ENCODE results near the gene RNF215. TPM values are rescaled to one million over a fixed set of nuclear protein-coding genes. Genes with fewer than 3 reads are reported as not detected.
A peak's percentile ranks its signal among the peaks of the same experiment; 100 is the strongest.

The RNF215 gene
- total and polyA plus RNA-seq, 2 of the 13 experiments (the other 11 are each of a cell fraction or from before 2014, with no cell fraction given): 5.3 to 6.1 TPM

DNA sequence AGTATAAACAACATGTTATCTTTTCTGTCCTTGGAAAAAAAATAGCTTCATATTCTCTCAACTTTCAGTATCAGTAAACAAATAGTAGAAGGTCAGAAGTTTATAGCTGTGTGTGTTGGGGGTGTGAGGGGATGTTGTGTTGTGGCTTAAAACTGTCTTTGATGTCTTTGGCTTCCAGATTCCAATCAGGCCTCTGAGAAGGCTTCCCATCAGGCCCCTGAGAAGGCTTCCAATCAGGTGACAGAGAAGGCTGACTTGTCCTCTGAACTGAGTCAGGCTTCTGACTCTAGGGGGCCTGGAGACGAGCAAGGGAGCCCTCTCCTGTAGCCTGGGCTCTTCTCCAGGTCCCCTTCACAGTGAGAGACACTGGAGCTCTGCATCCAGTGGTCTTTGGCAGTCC, 47.6 kb upstream of the RNF215 start (continued):
- TF ChIP-seq, protein P1, sequence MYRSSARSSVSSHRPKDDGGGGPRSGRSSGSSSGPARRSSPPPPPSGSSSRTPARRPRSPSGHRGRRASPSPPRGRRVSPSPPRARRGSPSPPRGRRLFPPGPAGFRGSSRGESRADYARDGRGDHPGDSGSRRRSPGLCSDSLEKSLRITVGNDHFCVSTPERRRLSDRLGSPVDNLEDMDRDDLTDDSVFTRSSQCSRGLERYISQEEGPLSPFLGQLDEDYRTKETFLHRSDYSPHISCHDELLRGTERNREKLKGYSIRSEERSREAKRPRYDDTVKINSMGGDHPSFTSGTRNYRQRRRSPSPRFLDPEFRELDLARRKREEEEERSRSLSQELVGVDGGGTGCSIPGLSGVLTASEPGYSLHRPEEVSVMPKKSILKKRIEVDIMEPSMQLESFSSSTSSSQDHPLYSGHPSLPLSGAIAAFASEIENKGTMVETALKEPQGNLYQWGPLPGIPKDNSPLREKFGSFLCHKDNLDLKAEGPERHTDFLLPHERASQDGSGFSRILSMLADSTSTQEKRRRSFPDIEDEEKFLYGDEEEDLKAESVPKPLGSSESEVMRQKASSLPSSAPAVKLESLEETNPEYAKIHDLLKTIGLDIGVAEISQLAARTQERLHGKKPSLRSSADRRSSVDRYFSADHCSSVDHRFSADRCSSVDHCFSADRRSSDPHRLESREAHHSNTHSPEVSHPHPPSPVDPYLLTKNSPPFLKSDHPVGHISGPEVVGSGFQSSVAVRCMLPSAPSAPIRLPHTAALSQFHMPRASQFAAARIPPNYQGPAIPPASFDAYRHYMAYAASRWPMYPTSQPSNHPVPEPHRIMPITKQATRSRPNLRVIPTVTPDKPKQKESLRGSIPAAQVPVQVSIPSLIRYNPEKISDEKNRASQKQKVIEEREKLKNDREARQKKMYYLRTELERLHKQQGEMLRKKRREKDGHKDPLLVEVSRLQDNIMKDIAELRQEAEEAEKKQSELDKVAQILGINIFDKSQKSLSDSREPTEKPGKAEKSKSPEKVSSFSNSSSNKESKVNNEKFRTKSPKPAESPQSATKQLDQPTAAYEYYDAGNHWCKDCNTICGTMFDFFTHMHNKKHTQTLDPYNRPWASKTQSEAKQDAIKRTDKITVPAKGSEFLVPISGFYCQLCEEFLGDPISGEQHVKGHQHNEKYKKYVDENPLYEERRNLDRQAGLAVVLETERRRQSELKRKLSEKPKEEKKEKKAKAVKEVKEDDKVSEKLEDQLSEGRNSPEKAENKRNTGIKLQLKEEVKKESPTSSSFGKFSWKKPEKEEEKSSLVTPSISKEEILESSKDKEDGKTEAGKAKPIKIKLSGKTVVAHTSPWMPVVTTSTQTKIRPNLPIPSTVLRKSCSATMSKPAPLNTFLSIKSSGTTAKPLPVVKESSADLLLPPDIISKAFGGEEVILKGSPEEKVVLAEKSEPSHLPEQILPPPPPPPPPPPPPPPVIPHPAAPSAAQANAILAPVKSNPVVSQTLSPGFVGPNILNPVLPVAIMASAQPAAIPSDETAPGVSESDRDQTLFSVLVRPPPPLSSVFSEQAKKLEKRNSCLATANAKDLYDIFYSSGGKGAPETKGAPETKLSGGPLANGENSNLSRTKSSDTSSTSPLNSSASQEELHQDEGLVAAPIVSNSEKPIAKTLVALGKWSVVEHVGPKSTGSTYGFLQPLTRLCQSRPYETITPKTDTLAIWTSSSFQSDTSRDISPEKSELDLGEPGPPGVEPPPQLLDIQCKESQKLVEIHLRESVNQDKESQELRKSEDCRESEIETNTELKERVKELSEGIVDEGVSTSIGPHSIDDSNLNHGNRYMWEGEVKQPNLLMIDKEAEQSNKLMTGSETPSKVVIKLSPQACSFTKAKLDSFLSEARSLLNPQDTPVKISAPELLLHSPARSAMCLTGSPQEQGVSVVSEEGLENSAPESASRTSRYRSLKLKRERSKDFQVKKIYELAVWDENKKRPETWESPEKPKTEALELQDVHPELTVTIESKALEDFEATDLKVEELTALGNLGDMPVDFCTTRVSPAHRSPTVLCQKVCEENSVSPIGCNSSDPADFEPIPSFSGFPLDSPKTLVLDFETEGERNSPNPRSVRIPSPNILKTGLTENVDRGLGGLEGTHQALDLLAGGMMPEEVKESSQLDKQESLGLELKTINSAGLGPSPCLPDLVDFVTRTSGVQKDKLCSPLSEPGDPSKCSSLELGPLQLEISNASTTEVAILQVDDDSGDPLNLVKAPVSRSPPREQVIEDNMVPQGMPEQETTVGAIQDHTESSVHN (CRISPR knock-in tag; IDR thresholded peaks at IDR 0.05): no peak
- TF ChIP-seq, protein P2, sequence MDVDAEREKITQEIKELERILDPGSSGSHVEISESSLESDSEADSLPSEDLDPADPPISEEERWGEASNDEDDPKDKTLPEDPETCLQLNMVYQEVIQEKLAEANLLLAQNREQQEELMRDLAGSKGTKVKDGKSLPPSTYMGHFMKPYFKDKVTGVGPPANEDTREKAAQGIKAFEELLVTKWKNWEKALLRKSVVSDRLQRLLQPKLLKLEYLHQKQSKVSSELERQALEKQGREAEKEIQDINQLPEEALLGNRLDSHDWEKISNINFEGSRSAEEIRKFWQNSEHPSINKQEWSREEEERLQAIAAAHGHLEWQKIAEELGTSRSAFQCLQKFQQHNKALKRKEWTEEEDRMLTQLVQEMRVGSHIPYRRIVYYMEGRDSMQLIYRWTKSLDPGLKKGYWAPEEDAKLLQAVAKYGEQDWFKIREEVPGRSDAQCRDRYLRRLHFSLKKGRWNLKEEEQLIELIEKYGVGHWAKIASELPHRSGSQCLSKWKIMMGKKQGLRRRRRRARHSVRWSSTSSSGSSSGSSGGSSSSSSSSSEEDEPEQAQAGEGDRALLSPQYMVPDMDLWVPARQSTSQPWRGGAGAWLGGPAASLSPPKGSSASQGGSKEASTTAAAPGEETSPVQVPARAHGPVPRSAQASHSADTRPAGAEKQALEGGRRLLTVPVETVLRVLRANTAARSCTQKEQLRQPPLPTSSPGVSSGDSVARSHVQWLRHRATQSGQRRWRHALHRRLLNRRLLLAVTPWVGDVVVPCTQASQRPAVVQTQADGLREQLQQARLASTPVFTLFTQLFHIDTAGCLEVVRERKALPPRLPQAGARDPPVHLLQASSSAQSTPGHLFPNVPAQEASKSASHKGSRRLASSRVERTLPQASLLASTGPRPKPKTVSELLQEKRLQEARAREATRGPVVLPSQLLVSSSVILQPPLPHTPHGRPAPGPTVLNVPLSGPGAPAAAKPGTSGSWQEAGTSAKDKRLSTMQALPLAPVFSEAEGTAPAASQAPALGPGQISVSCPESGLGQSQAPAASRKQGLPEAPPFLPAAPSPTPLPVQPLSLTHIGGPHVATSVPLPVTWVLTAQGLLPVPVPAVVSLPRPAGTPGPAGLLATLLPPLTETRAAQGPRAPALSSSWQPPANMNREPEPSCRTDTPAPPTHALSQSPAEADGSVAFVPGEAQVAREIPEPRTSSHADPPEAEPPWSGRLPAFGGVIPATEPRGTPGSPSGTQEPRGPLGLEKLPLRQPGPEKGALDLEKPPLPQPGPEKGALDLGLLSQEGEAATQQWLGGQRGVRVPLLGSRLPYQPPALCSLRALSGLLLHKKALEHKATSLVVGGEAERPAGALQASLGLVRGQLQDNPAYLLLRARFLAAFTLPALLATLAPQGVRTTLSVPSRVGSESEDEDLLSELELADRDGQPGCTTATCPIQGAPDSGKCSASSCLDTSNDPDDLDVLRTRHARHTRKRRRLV (CRISPR knock-in tag; IDR thresholded peaks at IDR 0.05): no peak
- TF ChIP-seq SOX13 (IDR thresholded peaks at IDR 0.05) (no peak), SOX13 (CRISPR knock-in tag; conservative IDR thresholded peaks at IDR 0.05 in 1 of 2, IDR thresholded peaks at IDR 0.05 in 1 of 2) (0 out of 4 replicates have a peak, but pooled peaks of 1 of the 2 experiments have one; percentile 21), SALL1 (CRISPR knock-in tag; IDR thresholded peaks at IDR 0.05) (0 out of 2 replicates have a peak, but pooled peaks have one; percentile 9), SOX5 (CRISPR knock-in tag; IDR thresholded peaks at IDR 0.05; ENCODE audit: borderline replicate concordance) (peak; percentile 19; the same call in 1 of the 2 replicates), SUZ12 (IDR thresholded peaks at IDR 0.05; ENCODE audit: low read depth, low read length) (no peak)
- TF ChIP-seq, protein P3, sequence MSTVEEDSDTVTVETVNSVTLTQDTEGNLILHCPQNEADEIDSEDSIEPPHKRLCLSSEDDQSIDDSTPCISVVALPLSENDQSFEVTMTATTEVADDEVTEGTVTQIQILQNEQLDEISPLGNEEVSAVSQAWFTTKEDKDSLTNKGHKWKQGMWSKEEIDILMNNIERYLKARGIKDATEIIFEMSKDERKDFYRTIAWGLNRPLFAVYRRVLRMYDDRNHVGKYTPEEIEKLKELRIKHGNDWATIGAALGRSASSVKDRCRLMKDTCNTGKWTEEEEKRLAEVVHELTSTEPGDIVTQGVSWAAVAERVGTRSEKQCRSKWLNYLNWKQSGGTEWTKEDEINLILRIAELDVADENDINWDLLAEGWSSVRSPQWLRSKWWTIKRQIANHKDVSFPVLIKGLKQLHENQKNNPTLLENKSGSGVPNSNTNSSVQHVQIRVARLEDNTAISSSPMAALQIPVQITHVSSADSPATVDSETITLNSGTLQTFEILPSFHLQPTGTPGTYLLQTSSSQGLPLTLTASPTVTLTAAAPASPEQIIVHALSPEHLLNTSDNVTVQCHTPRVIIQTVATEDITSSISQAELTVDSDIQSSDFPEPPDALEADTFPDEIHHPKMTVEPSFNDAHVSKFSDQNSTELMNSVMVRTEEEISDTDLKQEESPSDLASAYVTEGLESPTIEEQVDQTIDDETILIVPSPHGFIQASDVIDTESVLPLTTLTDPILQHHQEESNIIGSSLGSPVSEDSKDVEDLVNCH (CRISPR knock-in tag; IDR thresholded peaks at IDR 0.05): no peak
- TF ChIP-seq, protein P4, sequence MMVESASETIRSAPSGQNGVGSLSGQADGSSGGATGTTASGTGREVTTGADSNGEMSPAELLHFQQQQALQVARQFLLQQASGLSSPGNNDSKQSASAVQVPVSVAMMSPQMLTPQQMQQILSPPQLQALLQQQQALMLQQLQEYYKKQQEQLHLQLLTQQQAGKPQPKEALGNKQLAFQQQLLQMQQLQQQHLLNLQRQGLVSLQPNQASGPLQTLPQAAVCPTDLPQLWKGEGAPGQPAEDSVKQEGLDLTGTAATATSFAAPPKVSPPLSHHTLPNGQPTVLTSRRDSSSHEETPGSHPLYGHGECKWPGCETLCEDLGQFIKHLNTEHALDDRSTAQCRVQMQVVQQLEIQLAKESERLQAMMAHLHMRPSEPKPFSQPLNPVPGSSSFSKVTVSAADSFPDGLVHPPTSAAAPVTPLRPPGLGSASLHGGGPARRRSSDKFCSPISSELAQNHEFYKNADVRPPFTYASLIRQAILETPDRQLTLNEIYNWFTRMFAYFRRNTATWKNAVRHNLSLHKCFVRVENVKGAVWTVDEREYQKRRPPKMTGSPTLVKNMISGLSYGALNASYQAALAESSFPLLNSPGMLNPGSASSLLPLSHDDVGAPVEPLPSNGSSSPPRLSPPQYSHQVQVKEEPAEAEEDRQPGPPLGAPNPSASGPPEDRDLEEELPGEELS (CRISPR knock-in tag; IDR thresholded peaks at IDR 0.05): peak; percentile 48; the same call in 1 of the 2 replicates
- TF ChIP-seq, protein P5, sequence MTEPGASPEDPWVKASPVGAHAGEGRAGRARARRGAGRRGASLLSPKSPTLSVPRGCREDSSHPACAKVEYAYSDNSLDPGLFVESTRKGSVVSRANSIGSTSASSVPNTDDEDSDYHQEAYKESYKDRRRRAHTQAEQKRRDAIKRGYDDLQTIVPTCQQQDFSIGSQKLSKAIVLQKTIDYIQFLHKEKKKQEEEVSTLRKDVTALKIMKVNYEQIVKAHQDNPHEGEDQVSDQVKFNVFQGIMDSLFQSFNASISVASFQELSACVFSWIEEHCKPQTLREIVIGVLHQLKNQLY (CRISPR knock-in tag; IDR thresholded peaks at IDR 0.05): no peak
